ENCODE results near the gene KRT8.

The KRT8 gene

DNA sequence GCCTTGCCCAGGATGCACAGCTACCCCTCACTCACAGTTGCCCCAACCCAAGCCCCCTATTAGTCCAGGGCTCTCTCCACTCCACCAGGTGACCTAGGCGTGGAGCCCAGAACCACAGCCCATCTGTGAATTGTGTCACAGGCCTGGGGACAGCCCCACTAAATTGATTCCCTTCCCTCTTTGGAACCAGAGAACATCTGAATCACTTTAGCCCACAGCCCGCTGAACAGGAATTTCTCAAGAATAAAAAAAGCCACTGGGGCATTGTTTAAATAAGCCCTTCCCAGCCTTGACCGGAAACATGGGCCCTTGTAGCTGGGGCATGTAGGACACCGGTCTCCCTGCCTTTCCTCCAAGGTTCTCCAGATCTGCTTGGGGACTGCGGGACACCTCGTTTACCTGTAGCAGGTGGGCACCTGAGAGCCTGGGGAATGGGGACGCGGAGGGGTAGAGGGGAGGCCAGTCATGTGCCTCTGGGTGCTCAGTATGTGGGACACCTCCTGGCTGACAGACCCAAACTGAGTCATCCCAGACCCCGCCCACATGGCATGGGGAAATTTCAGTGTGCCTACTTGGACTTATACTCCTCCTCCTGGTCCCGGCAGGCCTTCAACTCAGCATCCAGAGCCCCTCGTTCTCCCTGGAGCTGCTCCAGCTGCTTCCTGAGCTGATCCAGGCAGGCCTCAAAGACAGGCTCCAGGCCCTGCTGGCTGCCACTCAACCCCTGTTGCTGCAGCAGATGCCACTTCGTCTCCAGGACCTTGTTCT, 57.4 kb downstream of the KRT8 start:
- DNase-seq = no peak

Data from fibroblast of skin of scalp (primary cell).